Fibroblast of mammary gland (primary cell): ENCODE measurements around the gene ARHGEF19.
A peak's percentile ranks its signal among the peaks of the same experiment; 100 is the strongest.

Experiments
- DNase-seq: peaks from one replicate; pipeline ENCODE4 v3.0.0-alpha.2; 2010; ENCODE audit warnings: low read depth
- H3K4me3 ChIP-seq: 2 replicates; pipeline ENCODE4 v1.5.1; 2011; ENCODE audit warnings: low read depth, mild to moderate bottlenecking, low read length, moderate library complexity; ENCODE audit not compliant: control insufficient read depth
- CTCF ChIP-seq: conservative IDR thresholded peaks from 2 replicates; pipeline ENCODE4 v1.5.1; 2011; ENCODE audit warnings: low read depth, low read length, inconsistent platforms; ENCODE audit not compliant: control insufficient read depth, insufficient read depth

Gene ARHGEF19

GRCh38 chr1:16162163-16162822, 50.2 kb downstream of the ARHGEF19 start:
- DNase-seq = no peak
- H3K4me3 ChIP-seq = no peak overlapping the region
- no peak for TF ChIP-seq CTCF

GRCh38 chr1:16161717-16162116, 50.7 kb downstream of the ARHGEF19 start:
- no peak for TF ChIP-seq CTCF
- no peak overlapping the region for H3K4me3 ChIP-seq
- no peak for DNase-seq

GRCh38 chr1:16158993-16159831, 53.2 kb downstream of the ARHGEF19 start:
- no peak overlapping the region for H3K4me3 ChIP-seq
- no peak for DNase-seq
- TF ChIP-seq CTCF = no peak

- no peak for TF ChIP-seq CTCF
- no peak for DNase-seq
- no peak overlapping the region for H3K4me3 ChIP-seq
Measured at GRCh38 chr1:16158025-16158424, 54.4 kb downstream of the ARHGEF19 start.

GRCh38 chr1:16156848-16157495, 55.5 kb downstream of the ARHGEF19 start:
- DNase-seq = peak; percentile 57
- no peak overlapping the region for H3K4me3 ChIP-seq
- no peak for TF ChIP-seq CTCF

- peak; percentile 63 for DNase-seq
- TF ChIP-seq CTCF = no peak
Measured at GRCh38 chr1:16155537-16156410, 56.7 kb downstream of the ARHGEF19 start, which contains the start of gene EPHA2. EPHA2 (minus strand) TSS chr1:16156069; CDS start chr1:16155932, 137 bp downstream.

More at GRCh38 chr1:16155537-16156410, 56.7 kb downstream of the ARHGEF19 start, which contains the start of gene EPHA2:
- H3K4me3 ChIP-seq = peak within 1 kb of the TSS; percentile 70
